VCaP (cell line): ENCODE measurements around the gene TMOD2.

Experiments
- H3K27ac ChIP-seq: fragments of 450-650 bp; 2 replicates; pipeline ENCODE4 v1.5.1; 2017
- CTCF ChIP-seq: fragments of 450-650 bp; conservative IDR thresholded peaks from 2 replicates; pipeline ENCODE4 v1.5.1; 2017; ENCODE audit warnings: mild to moderate bottlenecking, moderate library complexity

Gene TMOD2

GRCh38 chr15:51848811-51849210 lies 97.4 kb downstream of the TMOD2 start:
- H3K27ac ChIP-seq: no peak overlapping the region
- no peak for TF ChIP-seq CTCF

- no peak overlapping the region for H3K27ac ChIP-seq
- TF ChIP-seq CTCF: no peak
Observed at GRCh38 chr15:51849860-51850259, 98.5 kb downstream of the TMOD2 start.

DNA sequence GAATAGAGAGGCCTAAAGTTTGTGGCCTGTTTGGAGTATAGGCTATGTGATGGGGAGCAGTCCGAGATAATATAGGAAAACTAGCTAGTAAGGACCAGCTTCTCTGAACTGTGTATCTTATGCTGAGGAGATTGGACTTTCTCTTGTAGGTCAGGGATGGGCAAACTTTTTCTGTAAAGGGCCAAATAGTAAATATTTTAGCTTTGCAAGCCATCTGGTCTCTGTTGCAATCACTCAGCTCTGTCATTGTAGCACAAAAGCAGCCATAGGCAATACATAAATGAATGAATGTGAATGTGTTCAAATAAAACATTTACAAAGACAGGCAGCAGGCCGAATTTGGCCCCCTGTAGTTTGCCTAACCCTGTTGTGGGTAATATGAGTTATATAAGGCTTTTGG lies 102.6 kb downstream of the TMOD2 start:
- H3K27ac ChIP-seq: no peak overlapping the region
- TF ChIP-seq CTCF: no peak

- no peak for TF ChIP-seq CTCF
- no peak overlapping the region for H3K27ac ChIP-seq
Observed at GRCh38 chr15:51855612-51856011, 104.2 kb downstream of the TMOD2 start.

- no peak overlapping the region for H3K27ac ChIP-seq
Observed at GRCh38 chr15:51856714-51857380, 105.5 kb downstream of the TMOD2 start.

DNA sequence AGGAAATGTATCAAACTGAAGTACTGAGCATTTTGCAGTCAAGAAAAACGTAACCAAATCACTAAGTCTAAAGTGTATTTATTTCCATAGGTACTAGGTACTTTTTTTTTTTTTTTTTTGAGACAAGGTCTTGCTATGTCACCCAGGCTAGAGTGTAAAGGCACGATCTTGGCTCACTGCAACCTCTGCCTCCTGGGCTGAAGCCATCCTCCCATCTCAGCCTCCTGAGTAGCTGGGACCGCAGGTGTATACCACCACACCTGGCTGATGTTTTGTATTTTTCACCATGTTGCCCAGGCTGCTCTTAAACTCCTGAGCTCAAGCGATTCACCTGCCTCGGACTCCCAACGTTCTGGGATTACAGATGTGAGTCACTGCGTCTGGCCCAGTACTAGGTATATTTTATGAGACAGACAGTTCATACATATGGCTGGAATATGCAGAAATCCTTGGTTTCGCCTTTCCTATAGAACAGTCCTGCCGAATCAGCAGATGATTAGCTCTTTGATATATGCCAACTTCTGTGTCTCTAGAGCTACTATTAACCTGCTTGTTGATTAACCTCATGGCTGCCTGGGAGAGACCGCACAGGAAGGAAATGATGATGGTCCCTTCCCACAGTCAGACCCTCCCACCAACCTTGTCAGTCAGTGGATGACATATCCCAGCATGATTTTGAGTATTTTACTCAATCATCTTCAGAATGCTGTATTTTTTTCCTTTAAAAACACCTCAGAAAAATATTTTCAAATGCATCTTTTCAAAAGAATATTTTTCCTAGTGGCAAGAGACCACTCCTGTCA lies 110.4 kb downstream of the TMOD2 start:
- H3K27ac ChIP-seq: no peak overlapping the region
- no peak for TF ChIP-seq CTCF

More at GRCh38 chr15:51856714-51857380, 105.5 kb downstream of the TMOD2 start:
- no peak for TF ChIP-seq CTCF

DNA sequence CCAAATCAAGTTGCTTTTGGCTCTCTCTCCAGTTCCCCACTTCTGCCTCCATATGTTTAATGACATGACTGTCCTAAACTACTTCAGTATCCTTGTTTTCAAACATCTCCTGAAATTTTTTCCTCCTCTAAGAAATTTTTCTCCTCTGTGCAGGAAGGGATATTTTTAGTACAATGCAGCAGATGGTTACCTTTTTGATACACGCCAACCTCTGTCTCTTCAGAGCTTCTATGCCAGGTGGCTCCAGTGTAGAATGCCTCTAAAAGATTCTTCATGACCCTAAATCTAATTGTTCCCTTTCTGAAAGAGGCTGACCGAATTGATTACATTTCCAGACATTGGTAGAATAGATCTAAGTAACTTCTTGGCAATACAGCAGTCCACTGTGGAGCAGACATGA lies 111.7 kb downstream of the TMOD2 start:
- no peak for TF ChIP-seq CTCF
- no peak overlapping the region for H3K27ac ChIP-seq
